ENCODE results near the gene SLC28A2. TPM values are rescaled to one million over a fixed set of nuclear protein-coding genes. Genes with fewer than 3 reads are reported as not detected.

The SLC28A2 gene
- total RNA-seq, 1 donor from 2014 or later: not detected

GRCh38 chr15:45326280-45326679, 74.2 kb downstream of the SLC28A2 start:
- intact Hi-C loops (cut with micrococcal nuclease): no loop called here

GRCh38 chr15:45326741-45327140, 74.7 kb downstream of the SLC28A2 start:
- no peak overlapping the region for H3K27ac Mint-ChIP-seq
- no peaks in the 10 kb centered on the region for H3K9me3 Mint-ChIP-seq
- DNase-seq: no peak
- no peak overlapping the region for H3K4me3 Mint-ChIP-seq
- no peaks in the 10 kb centered on the region for H3K36me3 Mint-ChIP-seq (ENCODE audit: low read depth)
- peaks cover 10% of the 10 kb centered on the region for H3K27me3 Mint-ChIP-seq
- intact Hi-C loops (cut with micrococcal nuclease): no loop called here
- no peaks in the 10 kb centered on the region for H3K4me1 Mint-ChIP-seq

More at GRCh38 chr15:45326280-45326679, 74.2 kb downstream of the SLC28A2 start:
- Mint-ChIP-seq H3K36me3 (ENCODE audit: low read depth) (no peaks in the 10 kb centered on the region), H3K4me3 (no peak overlapping the region), H3K9me3 (no peaks in the 10 kb centered on the region), H3K4me1 (no peaks in the 10 kb centered on the region), H3K27ac (no peak overlapping the region), H3K27me3 (peaks cover 11% of the 10 kb centered on the region)
- no peak for DNase-seq

Other genes starting within 250 kb of the SLC28A2 start
- gene SORD, start 229.0 kb upstream of the SLC28A2 start, total RNA-seq: 28.0 and 28.9 TPM in 2 replicates
- 0.05 TPM in 1 of 2 replicates, not detected in the other for gene DUOX2, start 138.1 kb upstream of the SLC28A2 start, total RNA-seq
- gene DUOXA2, start 137.9 kb upstream of the SLC28A2 start, total RNA-seq: not detected in 2 replicates
- not detected in 2 replicates for gene DUOXA1, start 122.4 kb upstream of the SLC28A2 start, total RNA-seq
- gene DUOX1, start 122.2 kb upstream of the SLC28A2 start, total RNA-seq: 0.02 and 0.14 TPM in 2 replicates
- 14.4 and 16.1 TPM in 2 replicates for gene SHF, start 64.3 kb upstream of the SLC28A2 start, total RNA-seq
- gene GATM, start 126.3 kb downstream of the SLC28A2 start, total RNA-seq: 0.65 and 1.0 TPM in 2 replicates

Data from activated CD4-positive, alpha-beta T cell treated with anti-CD3 and anti-CD28 coated beads, Interleukin-2, amount 10 ng/mL, durations not matched to agents 24 days and 14 days (primary cell).